ENCODE data around the gene COMT.

COMT gene

DNA sequence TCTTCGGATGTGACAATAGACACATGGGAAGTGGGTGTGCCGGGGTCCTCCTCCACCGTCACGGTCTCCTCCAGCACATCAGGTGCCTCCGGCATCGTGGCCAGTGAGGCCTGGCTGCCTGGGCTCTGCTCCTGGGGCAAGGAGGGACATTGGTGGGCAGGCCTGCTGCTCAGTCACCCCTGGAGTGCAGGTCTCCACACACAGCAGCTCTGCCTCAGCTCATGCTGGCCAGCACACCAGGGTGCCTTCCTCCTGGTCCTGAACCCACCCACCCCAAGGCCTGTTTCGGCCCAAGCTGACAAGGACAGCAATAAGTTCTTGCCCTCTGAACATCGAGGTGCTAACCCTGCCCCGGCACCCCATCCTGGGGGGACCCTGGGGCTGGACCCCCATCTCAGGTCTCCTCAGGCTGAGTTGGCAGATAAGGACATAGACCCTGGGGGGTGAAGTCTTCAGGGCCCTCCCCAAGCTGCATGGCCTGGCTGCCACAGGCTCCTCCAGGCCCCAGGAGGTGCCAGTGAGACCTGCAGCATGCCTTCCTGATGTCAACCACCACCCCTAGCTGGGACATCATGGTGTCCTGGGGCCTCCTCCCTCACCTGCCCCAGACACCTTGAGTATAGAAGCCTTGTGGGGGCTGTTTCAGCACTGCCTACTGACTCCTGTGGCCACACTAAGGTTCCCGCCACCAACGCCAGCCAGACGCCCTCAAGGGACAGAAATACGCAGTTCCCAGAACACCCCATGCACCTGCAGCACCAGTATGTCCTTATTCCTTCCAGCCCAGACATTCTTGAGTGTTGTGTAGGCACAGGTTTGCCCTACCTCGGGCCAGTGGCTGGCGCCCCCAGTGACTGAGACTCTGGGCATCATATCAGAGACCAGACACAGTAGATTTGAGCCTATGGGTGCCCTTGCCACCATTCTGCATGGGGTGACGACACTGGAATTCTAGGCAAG is 40.7 kb downstream of the COMT start:
- TF ChIP-seq, protein P1, sequence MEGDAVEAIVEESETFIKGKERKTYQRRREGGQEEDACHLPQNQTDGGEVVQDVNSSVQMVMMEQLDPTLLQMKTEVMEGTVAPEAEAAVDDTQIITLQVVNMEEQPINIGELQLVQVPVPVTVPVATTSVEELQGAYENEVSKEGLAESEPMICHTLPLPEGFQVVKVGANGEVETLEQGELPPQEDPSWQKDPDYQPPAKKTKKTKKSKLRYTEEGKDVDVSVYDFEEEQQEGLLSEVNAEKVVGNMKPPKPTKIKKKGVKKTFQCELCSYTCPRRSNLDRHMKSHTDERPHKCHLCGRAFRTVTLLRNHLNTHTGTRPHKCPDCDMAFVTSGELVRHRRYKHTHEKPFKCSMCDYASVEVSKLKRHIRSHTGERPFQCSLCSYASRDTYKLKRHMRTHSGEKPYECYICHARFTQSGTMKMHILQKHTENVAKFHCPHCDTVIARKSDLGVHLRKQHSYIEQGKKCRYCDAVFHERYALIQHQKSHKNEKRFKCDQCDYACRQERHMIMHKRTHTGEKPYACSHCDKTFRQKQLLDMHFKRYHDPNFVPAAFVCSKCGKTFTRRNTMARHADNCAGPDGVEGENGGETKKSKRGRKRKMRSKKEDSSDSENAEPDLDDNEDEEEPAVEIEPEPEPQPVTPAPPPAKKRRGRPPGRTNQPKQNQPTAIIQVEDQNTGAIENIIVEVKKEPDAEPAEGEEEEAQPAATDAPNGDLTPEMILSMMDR (conservative IDR thresholded peaks at IDR 0.05; ENCODE audit: low read depth, low read length): no peak
- no peaks in the 10 kb centered on the region for H3K79me2 ChIP-seq (ENCODE audit: insufficient read depth, low read depth)
- no peak overlapping the region for H3K27ac ChIP-seq
- peaks cover 6% of the 10 kb centered on the region; the same call in 1 of the 2 replicates for H3K27me3 ChIP-seq (ENCODE audit: insufficient read depth, low read depth)
- no peak overlapping the region for H3K4me2 ChIP-seq
- no peaks in the 10 kb centered on the region for H4K20me1 ChIP-seq (ENCODE audit: insufficient read depth)
- H3K9ac ChIP-seq: no peak overlapping the region
- H3K36me3 ChIP-seq (ENCODE audit: insufficient read depth): no peaks in the 10 kb centered on the region
- H2AFZ ChIP-seq (ENCODE audit: low read depth): no peak overlapping the region
- H3K4me3 ChIP-seq (IDR thresholded peaks at IDR 0.05; ENCODE audit: insufficient read depth, low read depth, low read length): no peak overlapping the region
- peaks cover 3% of the 10 kb centered on the region for H3K4me1 ChIP-seq (ENCODE audit: low read depth, poor library complexity, severe bottlenecking)

DNA sequence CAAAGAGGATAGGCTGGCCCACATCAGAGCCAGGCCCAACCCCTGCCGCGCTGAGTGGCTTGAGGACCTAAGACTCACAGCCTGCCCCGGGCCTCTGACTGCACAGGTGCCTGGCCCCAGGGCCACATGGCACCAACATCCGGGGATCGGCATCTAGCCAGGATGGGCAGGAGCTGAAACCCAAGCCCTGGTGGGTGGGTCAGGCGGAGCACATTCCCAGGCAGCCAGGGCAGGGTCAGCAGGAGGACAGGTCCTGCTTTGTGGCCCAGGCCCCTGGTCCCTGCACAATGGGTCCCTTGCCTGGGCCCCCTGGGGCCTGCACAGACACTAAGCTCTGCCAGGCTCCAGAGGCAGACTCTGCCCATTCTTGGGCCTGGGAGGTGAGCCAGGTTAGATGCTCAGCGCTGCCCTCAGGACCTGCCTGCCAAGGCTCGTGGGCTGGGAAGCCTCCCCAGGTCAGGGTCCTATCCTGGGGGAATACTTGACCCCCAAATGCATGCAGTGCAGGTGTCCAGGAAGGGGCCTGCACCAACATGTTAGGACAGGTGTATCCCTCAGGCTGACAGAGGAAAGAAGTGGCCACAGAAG is 41.5 kb downstream of the COMT start:
- H3K4me1 ChIP-seq (ENCODE audit: low read depth, poor library complexity, severe bottlenecking): peaks cover 3% of the 10 kb centered on the region
- H3K79me2 ChIP-seq (ENCODE audit: insufficient read depth, low read depth): no peaks in the 10 kb centered on the region
- H3K27me3 ChIP-seq (ENCODE audit: insufficient read depth, low read depth): peaks cover 6% of the 10 kb centered on the region; the same call in 1 of the 2 replicates
- no peak overlapping the region for H2AFZ ChIP-seq (ENCODE audit: low read depth)
- H3K36me3 ChIP-seq (ENCODE audit: insufficient read depth): no peaks in the 10 kb centered on the region
- H4K20me1 ChIP-seq (ENCODE audit: insufficient read depth): no peaks in the 10 kb centered on the region
- H3K4me2 ChIP-seq: no peak overlapping the region
- H3K9ac ChIP-seq: no peak overlapping the region
- H3K27ac ChIP-seq: no peak overlapping the region
- TF ChIP-seq, protein P1 (conservative IDR thresholded peaks at IDR 0.05; ENCODE audit: low read depth, low read length): no peak
- no peak overlapping the region for H3K4me3 ChIP-seq (IDR thresholded peaks at IDR 0.05; ENCODE audit: insufficient read depth, low read depth, low read length)

- no peak overlapping the region for H2AFZ ChIP-seq (ENCODE audit: low read depth)
- H3K4me3 ChIP-seq (IDR thresholded peaks at IDR 0.05; ENCODE audit: insufficient read depth, low read depth, low read length): no peak overlapping the region
- no peak overlapping the region for H3K4me2 ChIP-seq
- no peaks in the 10 kb centered on the region for H4K20me1 ChIP-seq (ENCODE audit: insufficient read depth)
- peaks cover 6% of the 10 kb centered on the region; the same call in 1 of the 2 replicates for H3K27me3 ChIP-seq (ENCODE audit: insufficient read depth, low read depth)
- no peaks in the 10 kb centered on the region for H3K79me2 ChIP-seq (ENCODE audit: insufficient read depth, low read depth)
- no peak overlapping the region for H3K9ac ChIP-seq
- peaks cover 3% of the 10 kb centered on the region for H3K4me1 ChIP-seq (ENCODE audit: low read depth, poor library complexity, severe bottlenecking)
- H3K36me3 ChIP-seq (ENCODE audit: insufficient read depth): no peaks in the 10 kb centered on the region
- H3K27ac ChIP-seq: no peak overlapping the region
- TF ChIP-seq, protein P1 (conservative IDR thresholded peaks at IDR 0.05; ENCODE audit: low read depth, low read length): no peak
Observed at GRCh38 chr22:19983741-19984140, 42.2 kb downstream of the COMT start.

GRCh38 chr22:19984201-19984753 is 42.7 kb downstream of the COMT start:
- no peak overlapping the region for H3K4me2 ChIP-seq
- no peak overlapping the region for H3K27ac ChIP-seq
- H2AFZ ChIP-seq (ENCODE audit: low read depth): no peak overlapping the region
- H3K79me2 ChIP-seq (ENCODE audit: insufficient read depth, low read depth): no peaks in the 10 kb centered on the region
- no peaks in the 10 kb centered on the region for H3K36me3 ChIP-seq (ENCODE audit: insufficient read depth)
- H4K20me1 ChIP-seq (ENCODE audit: insufficient read depth): no peaks in the 10 kb centered on the region
- no peak overlapping the region for H3K4me3 ChIP-seq (IDR thresholded peaks at IDR 0.05; ENCODE audit: insufficient read depth, low read depth, low read length)
- H3K27me3 ChIP-seq (ENCODE audit: insufficient read depth, low read depth): peaks cover 6% of the 10 kb centered on the region; the same call in 1 of the 2 replicates
- peaks cover 3% of the 10 kb centered on the region for H3K4me1 ChIP-seq (ENCODE audit: low read depth, poor library complexity, severe bottlenecking)
- no peak overlapping the region for H3K9ac ChIP-seq
- TF ChIP-seq, protein P1 (conservative IDR thresholded peaks at IDR 0.05; ENCODE audit: low read depth, low read length): no peak

All from KMS-11 (cell line).